Activated CD8-positive, alpha-beta T cell treated with anti-CD3 and anti-CD28 coated beads for 36 hours (primary cell): ENCODE data around the gene POLD3. TPM values are rescaled to one million over a fixed set of nuclear protein-coding genes. Genes with fewer than 3 reads are reported as not detected.

Experiments
- ATAC-seq: fragments of 200-7000 bp; cut with Tn5 transposase; one replicate; pipeline ENCODE4 v1.10.0; 2021; ENCODE audit warnings: mild to moderate bottlenecking, moderate library complexity
- CTCF ChIA-PET: fragments of 350-600 bp; sonication (Branson Sonifier 250); formaldehyde crosslinking; loops from one replicate; lab custom pipeline; 2021; ENCODE audit warnings: antibody characterized with exemption; lab: Charles Lee
- POLR2A ChIA-PET: fragments of 350-600 bp; sonication (Branson Sonifier 250); formaldehyde crosslinking; loops from one replicate; lab custom pipeline; 2021; ENCODE audit warnings: antibody characterized with exemption; lab: Charles Lee
- DNase-seq: peaks from one replicate; pipeline ENCODE4 v3.0.0-alpha.2; 2020
- H3K27ac Mint-ChIP-seq: one replicate; pipeline ENCODE4 v1.8.0; 2021; ENCODE audit warnings: mild to moderate bottlenecking, mixed read lengths
- H3K27me3 Mint-ChIP-seq: one replicate; pipeline ENCODE4 v1.8.0; 2021; ENCODE audit warnings: mixed read lengths
- H3K36me3 Mint-ChIP-seq: one replicate; pipeline ENCODE4 v1.8.0; 2021; ENCODE audit warnings: low read depth, mixed read lengths
- H3K4me1 Mint-ChIP-seq: one replicate; pipeline ENCODE4 v1.8.0; 2021; ENCODE audit warnings: low read depth, mixed read lengths
- H3K4me3 Mint-ChIP-seq: one replicate; pipeline ENCODE4 v1.8.0; 2021; ENCODE audit warnings: mild to moderate bottlenecking, moderate library complexity, mixed read lengths
- H3K9me3 Mint-ChIP-seq: one replicate; pipeline ENCODE4 v1.8.0; 2021; ENCODE audit warnings: mixed read lengths
- CTCF ChIP-seq: fragments of 200-600 bp; IDR thresholded peaks from one replicate; pipeline ENCODE4 v1.8.0; 2022; ENCODE audit warnings: antibody characterized with exemption, mild to moderate bottlenecking
- intact Hi-C: fragments of 100-400 bp; cut with micrococcal nuclease; formaldehyde crosslinking; loops from one replicate; pipeline ENCODE4 v1.10.0; 2022
- total RNA-seq, 2 experiments: library from RNA; stranded (reverse); gene quantifications; one replicate each; pipeline ENCODE4 v1.2.3, GENCODE V29; 2021

POLD3 gene
- total RNA-seq, 2 experiments from 2014 or later: 56.0 to 67.2 TPM

DNA sequence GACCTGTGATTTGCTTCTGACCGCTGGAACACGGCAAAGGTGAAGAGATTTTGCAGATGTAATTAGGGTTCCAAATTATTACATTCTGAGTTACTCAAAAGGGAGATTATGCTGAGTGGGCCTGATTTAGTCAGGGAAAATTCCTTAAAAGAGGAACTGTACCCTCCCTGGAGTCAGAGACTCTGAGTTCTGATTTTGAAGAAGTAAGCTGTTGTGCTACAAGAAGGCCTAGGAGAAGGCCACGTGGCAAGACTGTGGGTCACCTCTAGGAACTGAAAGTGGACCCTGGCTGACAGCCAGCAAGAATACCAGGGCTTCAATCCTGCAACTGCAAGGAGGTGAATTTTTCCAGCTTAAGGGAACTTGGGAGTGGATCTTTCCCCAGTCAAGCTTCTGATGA lies 93.5 kb downstream of the POLD3 start:
- H3K9me3 Mint-ChIP-seq: no peaks in the 10 kb centered on the region
- intact Hi-C loops: no loop called here
- TF ChIP-seq CTCF: no peak
- ATAC-seq: no peak
- H3K4me1 Mint-ChIP-seq: no peaks in the 10 kb centered on the region
- H3K36me3 Mint-ChIP-seq: no peaks in the 10 kb centered on the region
- CTCF ChIA-PET: interaction anchor here (1.3 to 8.2 kb wide), 3 partner anchors 15 to 54 kb away, joined by 3 to 54 read pairs (median 8); no protein-coding TSS in a partner anchor
- no peak for DNase-seq
- no peak overlapping the region for H3K27ac Mint-ChIP-seq
- peaks cover 7% of the 10 kb centered on the region for H3K27me3 Mint-ChIP-seq
- POLR2A ChIA-PET: no interaction called here
- H3K4me3 Mint-ChIP-seq: no peak overlapping the region

DNA sequence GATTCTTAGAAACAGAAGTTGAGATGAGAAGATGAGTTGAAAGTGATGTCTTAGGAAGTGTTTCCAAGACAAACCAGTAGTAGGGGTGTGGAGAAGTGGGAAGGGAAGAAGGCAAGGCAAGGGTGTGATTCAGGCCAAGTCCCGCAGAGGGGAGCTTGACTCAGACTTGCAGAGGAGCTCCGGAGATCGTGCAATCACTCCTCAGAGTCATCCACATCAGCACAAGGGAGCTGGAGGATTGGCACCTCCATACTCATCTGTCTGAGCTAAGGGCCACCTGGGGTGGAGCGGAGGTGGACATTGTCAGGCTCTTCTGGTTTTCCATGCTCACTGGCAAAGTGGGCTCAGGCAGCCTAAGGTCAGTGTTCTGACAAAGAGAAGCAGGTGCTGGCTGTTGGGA lies 94.4 kb downstream of the POLD3 start:
- Mint-ChIP-seq H3K9me3 (no peaks in the 10 kb centered on the region), H3K36me3 (no peaks in the 10 kb centered on the region), H3K4me1 (no peaks in the 10 kb centered on the region), H3K27ac (no peak overlapping the region), H3K27me3 (peaks cover 7% of the 10 kb centered on the region), H3K4me3 (no peak overlapping the region)
- POLR2A ChIA-PET: no interaction called here
- ATAC-seq (no peak), DNase-seq (no peak)
- CTCF ChIA-PET: interaction anchor here (1.3 to 8.2 kb wide), 3 partner anchors 14 to 53 kb away, joined by 3 to 54 read pairs (median 8); no protein-coding TSS in a partner anchor
- TF ChIP-seq CTCF: no peak
- intact Hi-C loops: no loop called here

GRCh38 chr11:74687237-74688023 lies 95.0 kb downstream of the POLD3 start:
- POLR2A ChIA-PET: no interaction called here
- ATAC-seq (no peak), DNase-seq (no peak)
- CTCF ChIA-PET: interaction anchor here (1.3 to 8.2 kb wide), 3 partner anchors 14 to 52 kb away, joined by 3 to 54 read pairs (median 8); no protein-coding TSS in a partner anchor
- H3K27me3 Mint-ChIP-seq: peaks cover 7% of the 10 kb centered on the region
- H3K9me3 Mint-ChIP-seq: no peaks in the 10 kb centered on the region
- no peak overlapping the region for H3K27ac Mint-ChIP-seq
- no peaks in the 10 kb centered on the region for H3K4me1 Mint-ChIP-seq
- intact Hi-C loops: no loop called here
- no peak overlapping the region for H3K4me3 Mint-ChIP-seq
- no peak for TF ChIP-seq CTCF
- no peaks in the 10 kb centered on the region for H3K36me3 Mint-ChIP-seq

DNA sequence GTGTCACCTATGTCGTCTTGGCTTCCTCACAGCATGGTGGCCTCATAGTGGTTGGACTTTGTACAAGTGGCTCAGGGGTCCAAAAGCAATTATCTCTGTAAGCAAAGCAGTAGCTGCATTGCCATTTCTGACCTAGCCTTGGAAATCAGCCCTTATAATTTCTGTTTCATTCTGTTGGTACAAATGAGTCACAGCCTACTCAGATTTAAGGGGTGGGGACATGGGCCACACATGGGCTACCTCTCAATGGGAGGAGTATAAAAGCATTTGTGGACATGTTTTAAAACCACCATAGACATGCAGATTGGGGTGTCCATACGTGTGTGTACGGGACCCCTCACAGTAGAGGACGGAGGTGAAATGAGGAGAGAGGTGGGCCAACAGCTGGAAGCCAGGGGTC lies 97.3 kb downstream of the POLD3 start:
- no peaks in the 10 kb centered on the region for H3K36me3 Mint-ChIP-seq
- H3K4me3 Mint-ChIP-seq: no peak overlapping the region
- ChIA-PET CTCF (interaction anchor here (0.8 to 1.0 kb wide), 3 partner anchors 12 to 61 kb away, joined by 4 to 5 read pairs (median 4); no protein-coding TSS in a partner anchor), POLR2A (interaction anchor here (0.6 kb wide), 1 partner anchor 531 kb away, joined by 3 read pairs; no protein-coding TSS in a partner anchor)
- TF ChIP-seq CTCF: no peak
- intact Hi-C loops: no loop called here
- no peaks in the 10 kb centered on the region for H3K4me1 Mint-ChIP-seq
- DNase-seq (no peak), ATAC-seq (peak; percentile 27)
- no peaks in the 10 kb centered on the region for H3K27me3 Mint-ChIP-seq
- no peak overlapping the region for H3K27ac Mint-ChIP-seq
- H3K9me3 Mint-ChIP-seq: no peaks in the 10 kb centered on the region

GRCh38 chr11:74691755-74692154 lies 99.4 kb downstream of the POLD3 start:
- ChIA-PET CTCF (interaction anchor here (0.7 kb wide), 1 partner anchor 10 kb away, joined by 5 read pairs; no protein-coding TSS in a partner anchor), POLR2A (no interaction called here)
- DNase-seq (no peak), ATAC-seq (no peak)
- intact Hi-C loops: no loop called here
- no peak for TF ChIP-seq CTCF
- H3K27me3 Mint-ChIP-seq: no peaks in the 10 kb centered on the region
- H3K4me1 Mint-ChIP-seq: no peaks in the 10 kb centered on the region
- H3K27ac Mint-ChIP-seq: no peak overlapping the region
- no peaks in the 10 kb centered on the region for H3K9me3 Mint-ChIP-seq
- no peak overlapping the region for H3K4me3 Mint-ChIP-seq
- H3K36me3 Mint-ChIP-seq: no peaks in the 10 kb centered on the region
